Activated B cell treated with CpG ODN at 0.5 μM for 24 hours (primary cell): ENCODE data around the gene CPSF2. TPM values are rescaled to one million over a fixed set of nuclear protein-coding genes. Genes with fewer than 3 reads are reported as not detected.

Experiments
- ATAC-seq: fragments of 200-7000 bp; cut with Tn5 transposase; one replicate; pipeline ENCODE4 v1.10.0; 2021; ENCODE audit warnings: low read depth, mild to moderate bottlenecking, moderate library complexity
- CTCF ChIA-PET: fragments of 350-600 bp; sonication (Branson Sonifier 250); formaldehyde crosslinking; loops from one replicate; lab custom pipeline; 2021; ENCODE audit warnings: antibody characterized with exemption; lab: Charles Lee
- POLR2A ChIA-PET: fragments of 350-600 bp; sonication (Branson Sonifier 250); formaldehyde crosslinking; loops from one replicate; lab custom pipeline; 2021; ENCODE audit warnings: antibody characterized with exemption; lab: Charles Lee
- DNase-seq: peaks from one replicate; pipeline ENCODE4 v3.0.0; 2022
- H3K27ac Mint-ChIP-seq: one replicate; pipeline ENCODE4 v1.8.0; 2020; ENCODE audit warnings: mixed read lengths
- H3K27me3 Mint-ChIP-seq: one replicate; pipeline ENCODE4 v1.8.0; 2021; ENCODE audit warnings: mixed read lengths
- H3K36me3 Mint-ChIP-seq: one replicate; pipeline ENCODE4 v1.8.0; 2021; ENCODE audit warnings: low read depth, mixed read lengths
- H3K4me1 Mint-ChIP-seq: one replicate; pipeline ENCODE4 v1.8.0; 2021; ENCODE audit warnings: mixed read lengths
- H3K4me3 Mint-ChIP-seq: one replicate; pipeline ENCODE4 v1.8.0; 2020; ENCODE audit warnings: mild to moderate bottlenecking, mixed read lengths
- H3K9me3 Mint-ChIP-seq: one replicate; pipeline ENCODE4 v1.8.0; 2020; ENCODE audit warnings: mixed read lengths
- intact Hi-C: fragments of 100-400 bp; cut with micrococcal nuclease; formaldehyde crosslinking; loops from one replicate; pipeline ENCODE4 v1.15.1; 2024
- total RNA-seq: library from RNA; stranded (reverse); gene quantifications from 2 replicates; pipeline ENCODE4 v1.2.3, GENCODE V29; 2022
- TF ChIP-seq, protein P1 (sequence below): fragments of 200-600 bp; IDR thresholded peaks from one replicate; pipeline ENCODE4 v1.8.0; 2022; ENCODE audit warnings: antibody characterized with exemption, mild to moderate bottlenecking

Gene CPSF2
- total RNA-seq, 1 donor from 2014 or later: 53.2 TPM

DNA sequence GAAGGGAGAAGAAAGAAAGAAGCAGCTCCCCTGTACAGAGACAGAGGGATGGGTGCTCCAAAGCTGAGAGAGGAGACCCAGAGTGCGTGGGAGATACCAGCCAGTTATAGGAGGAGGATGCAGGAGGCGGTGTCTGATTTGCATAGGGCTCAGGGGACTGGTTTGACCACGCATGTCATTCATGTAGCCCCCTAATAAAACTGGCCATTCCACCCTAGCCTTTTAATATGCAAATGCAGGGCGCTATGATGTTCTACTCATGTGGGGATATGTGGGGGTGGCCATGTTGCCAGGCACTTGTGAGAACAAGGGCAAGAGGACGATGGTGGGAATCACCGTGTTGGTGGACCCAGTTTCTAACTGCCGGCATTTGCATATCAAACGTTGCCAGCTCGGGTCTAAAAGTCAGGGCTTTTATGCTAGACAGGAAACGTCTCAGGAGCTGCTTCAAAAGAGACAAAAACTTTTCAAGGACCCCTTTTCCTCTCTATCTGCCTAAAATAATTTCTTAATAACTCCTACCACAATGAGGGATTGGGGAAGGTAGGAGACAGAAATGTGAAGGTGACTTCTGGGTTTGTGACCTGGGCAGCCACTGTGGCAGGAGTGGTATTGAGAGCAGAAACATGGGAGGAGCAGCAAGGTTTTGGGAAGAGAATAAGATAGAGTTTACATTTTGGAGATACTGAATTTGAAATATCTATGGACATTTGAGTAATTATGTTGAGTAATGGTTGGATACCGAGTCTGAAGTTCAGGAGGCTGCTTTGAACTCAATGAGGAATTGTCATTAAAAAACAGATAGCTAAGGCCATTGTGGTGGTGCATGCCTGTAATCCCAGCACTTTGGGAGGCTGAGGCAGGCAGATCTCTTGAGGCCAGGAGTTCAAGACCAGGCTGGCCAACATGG lies 13.2 kb upstream of the CPSF2 start:
- intact Hi-C loops: loop anchor here (5.0 to 10.0 kb wide), 2 partner anchors 596 to 1076 kb away; partner anchors contain the start of genes LYSET, MOAP1 and PPP4R3A
- no peak for ATAC-seq
- CTCF ChIA-PET: interaction anchor here (3.3 kb wide), 1 partner anchor 9 kb away, joined by 28 read pairs; no protein-coding TSS in a partner anchor
- Mint-ChIP-seq H3K4me1 (peaks cover 35% of the 10 kb centered on the region), H3K4me3 (peak overlapping the region; percentile 21), H3K9me3 (no peaks in the 10 kb centered on the region), H3K27ac (peak overlapping the region; percentile 66), H3K36me3 (peaks cover 6% of the 10 kb centered on the region), H3K27me3 (no peaks in the 10 kb centered on the region)
- TF ChIP-seq, protein P1, sequence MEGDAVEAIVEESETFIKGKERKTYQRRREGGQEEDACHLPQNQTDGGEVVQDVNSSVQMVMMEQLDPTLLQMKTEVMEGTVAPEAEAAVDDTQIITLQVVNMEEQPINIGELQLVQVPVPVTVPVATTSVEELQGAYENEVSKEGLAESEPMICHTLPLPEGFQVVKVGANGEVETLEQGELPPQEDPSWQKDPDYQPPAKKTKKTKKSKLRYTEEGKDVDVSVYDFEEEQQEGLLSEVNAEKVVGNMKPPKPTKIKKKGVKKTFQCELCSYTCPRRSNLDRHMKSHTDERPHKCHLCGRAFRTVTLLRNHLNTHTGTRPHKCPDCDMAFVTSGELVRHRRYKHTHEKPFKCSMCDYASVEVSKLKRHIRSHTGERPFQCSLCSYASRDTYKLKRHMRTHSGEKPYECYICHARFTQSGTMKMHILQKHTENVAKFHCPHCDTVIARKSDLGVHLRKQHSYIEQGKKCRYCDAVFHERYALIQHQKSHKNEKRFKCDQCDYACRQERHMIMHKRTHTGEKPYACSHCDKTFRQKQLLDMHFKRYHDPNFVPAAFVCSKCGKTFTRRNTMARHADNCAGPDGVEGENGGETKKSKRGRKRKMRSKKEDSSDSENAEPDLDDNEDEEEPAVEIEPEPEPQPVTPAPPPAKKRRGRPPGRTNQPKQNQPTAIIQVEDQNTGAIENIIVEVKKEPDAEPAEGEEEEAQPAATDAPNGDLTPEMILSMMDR: no peak
- POLR2A ChIA-PET: interaction anchor here (0.6 to 5.0 kb wide), 3 partner anchors 13 to 560 kb away, joined by 3 to 141 read pairs (median 3); partner anchors contain the start of genes CPSF2 and NDUFB1
- peak; percentile 18 for DNase-seq

DNA sequence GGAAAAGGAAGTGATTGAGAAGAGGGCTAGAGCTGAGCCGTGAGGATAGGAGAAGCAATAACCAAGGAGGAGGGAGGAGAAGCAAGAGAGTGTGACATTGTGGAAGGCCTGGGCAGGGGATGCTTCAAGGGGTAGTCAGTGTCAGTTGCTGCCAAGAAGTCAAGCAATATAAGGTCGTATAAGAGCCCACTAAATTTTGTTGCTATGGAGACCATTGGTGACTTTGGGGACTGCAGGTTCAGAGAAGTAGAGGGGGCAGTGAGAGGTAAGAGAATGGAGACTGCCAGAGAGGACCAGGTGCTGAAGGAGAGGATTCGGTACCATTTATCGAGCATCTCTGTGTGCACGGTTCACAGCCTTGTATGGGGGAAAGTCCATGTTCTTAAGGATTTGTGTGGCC lies 12.3 kb upstream of the CPSF2 start:
- ChIA-PET POLR2A (no interaction called here), CTCF (no interaction called here)
- no peak overlapping the region for H3K4me3 Mint-ChIP-seq
- peaks cover 30% of the 10 kb centered on the region for H3K4me1 Mint-ChIP-seq
- no peak overlapping the region for H3K27ac Mint-ChIP-seq
- peaks cover 6% of the 10 kb centered on the region for H3K36me3 Mint-ChIP-seq
- no peak for ATAC-seq
- H3K9me3 Mint-ChIP-seq: no peaks in the 10 kb centered on the region
- DNase-seq: no peak
- intact Hi-C loops: loop anchor here (5.0 to 10.0 kb wide), 2 partner anchors 597 to 1075 kb away; partner anchors contain the start of genes LYSET, MOAP1 and PPP4R3A
- TF ChIP-seq, protein P1: no peak
- no peaks in the 10 kb centered on the region for H3K27me3 Mint-ChIP-seq

DNA sequence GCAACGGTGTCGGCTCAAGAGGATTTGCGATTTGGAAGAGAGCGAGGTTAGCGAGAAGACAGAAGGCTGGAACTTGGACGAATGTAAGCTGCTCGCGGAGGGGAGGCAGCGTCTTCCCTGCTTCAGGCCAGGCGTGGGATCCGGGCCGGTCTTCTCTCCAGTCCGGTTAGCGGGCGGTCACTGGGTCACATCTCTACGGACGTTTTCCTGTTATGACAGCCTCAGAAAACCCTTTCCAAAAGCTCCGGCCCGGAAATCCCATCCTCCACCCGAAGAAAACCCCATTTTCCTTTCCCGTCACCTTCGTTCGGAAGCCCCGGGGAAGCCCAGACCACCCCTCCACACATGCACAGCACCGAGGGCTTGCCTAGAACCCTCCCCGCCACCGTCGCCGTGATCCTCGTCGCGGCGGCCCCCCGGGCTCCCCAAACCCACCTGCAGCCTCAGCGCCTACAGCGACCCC lies 531 bp upstream of the CPSF2 start:
- peak; percentile 68 for DNase-seq
- TF ChIP-seq, protein P1: no peak
- ChIA-PET CTCF (interaction anchor here (0.6 to 2.8 kb wide), 4 partner anchors 13 to 560 kb away, joined by 3 to 18 read pairs (median 3); partner anchors contain the start of gene ATXN3), POLR2A (interaction anchor here (0.6 to 6.6 kb wide), 29 partner anchors 10 to 1740 kb away, joined by 3 to 141 read pairs (median 3); partner anchors contain the start of genes ATXN3, GOLGA5, LGMN and LYSET)
- H3K27me3 Mint-ChIP-seq: no peaks in the 10 kb centered on the region
- H3K9me3 Mint-ChIP-seq: no peaks in the 10 kb centered on the region
- H3K4me1 Mint-ChIP-seq: peaks cover 35% of the 10 kb centered on the region
- peak; percentile 8 for ATAC-seq
- H3K4me3 Mint-ChIP-seq: peak overlapping the region; percentile 100
- intact Hi-C loops: loop anchor here (1.0 to 5.0 kb wide), 5 partner anchors 15 to 1739 kb away; partner anchors contain the start of genes ATXN3, GOLGA5 and TRIP11
- H3K36me3 Mint-ChIP-seq: peaks cover 23% of the 10 kb centered on the region
- peak overlapping the region; percentile 100 for H3K27ac Mint-ChIP-seq

DNA sequence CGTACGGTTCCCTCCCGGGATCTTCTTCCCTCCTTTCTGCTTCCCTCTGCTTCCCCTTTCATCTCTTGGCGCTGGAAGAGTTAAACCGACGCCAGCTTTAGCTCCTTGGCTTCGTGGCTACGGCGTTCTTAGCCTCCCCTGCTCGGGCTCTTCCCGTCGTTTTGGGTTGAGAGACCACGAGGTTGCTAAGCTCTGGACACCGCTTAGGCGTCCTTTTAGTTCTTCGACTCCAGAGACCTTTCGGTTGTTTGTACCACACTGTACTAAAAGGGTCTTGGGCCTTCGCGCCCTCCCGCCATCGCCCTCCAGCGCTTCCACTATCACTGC lies 545 bp downstream of the CPSF2 start:
- intact Hi-C loops: loop anchor here (5.0 kb wide), 2 partner anchors 555 to 1740 kb away; no protein-coding TSS in a partner anchor
- Mint-ChIP-seq H3K9me3 (no peaks in the 10 kb centered on the region), H3K4me1 (peaks cover 35% of the 10 kb centered on the region), H3K4me3 (peak overlapping the region; percentile 100), H3K27ac (peak overlapping the region; percentile 100), H3K36me3 (peaks cover 25% of the 10 kb centered on the region), H3K27me3 (no peaks in the 10 kb centered on the region)
- DNase-seq (no peak), ATAC-seq (no peak)
- CTCF ChIA-PET: interaction anchor here (1.6 to 2.8 kb wide), 3 partner anchors 12 to 564 kb away, joined by 3 to 18 read pairs (median 3); partner anchors contain the start of gene ATXN3
- POLR2A ChIA-PET: interaction anchor here (0.5 to 6.6 kb wide), 22 partner anchors 13 to 1738 kb away, joined by 3 to 141 read pairs (median 5); partner anchors contain the start of genes ATXN3, GOLGA5, LGMN and PPP4R3A
- TF ChIP-seq, protein P1: no peak
